Measurements from ENCODE around the gene PCMTD2. TPM values are rescaled to one million over a fixed set of nuclear protein-coding genes. Genes with fewer than 3 reads are reported as not detected.

PCMTD2 gene
- total RNA-seq, 3 donors from 2014 or later (not counting 1 experiment from before 2014, with no cell fraction given), result 63.8 to 100.0 (median 65.6) TPM

GRCh38 chr20:64230461-64231145 lies 24.9 kb upstream of the PCMTD2 start:
- no peak for ATAC-seq
- no peak overlapping the region for H3K27ac Mint-ChIP-seq
- WGBS (ENCODE audit: insufficient coverage), result 90% methylated on average over 22 of the region's 22 CpGs

GRCh38 chr20:64231621-64232550 lies 23.7 kb upstream of the PCMTD2 start:
- WGBS (ENCODE audit: insufficient coverage), result 95% methylated on average over 27 of the region's 27 CpGs
- Histone ChIP-seq H3K4me3 (ENCODE audit: low read length) (no peak overlapping the region), H3K27me3 (ENCODE audit: control insufficient read depth, insufficient read depth, low read length) (no peaks in the 10 kb centered on the region), H3K9me3 (ENCODE audit: control insufficient read depth, insufficient read depth, low read length) (no peaks in the 10 kb centered on the region), H3K27ac (ENCODE audit: low read length) (no peak overlapping the region), H3K4me1 (ENCODE audit: control insufficient read depth, insufficient read depth, low read length) (peaks cover 17% of the 10 kb centered on the region), H3K36me3 (ENCODE audit: control insufficient read depth, insufficient read depth, low read length) (no peaks in the 10 kb centered on the region)
- H3K4me3 Mint-ChIP-seq, result no peak overlapping the region
- no peak for TF ChIP-seq CTCF (IDR thresholded peaks at IDR 0.05)
- H3K36me3 Mint-ChIP-seq, result no peaks in the 10 kb centered on the region
- no peak for DNase-seq
- intact Hi-C loops (cut with micrococcal nuclease), result no loop called here
- no peak for ATAC-seq
- H3K4me1 Mint-ChIP-seq, result peaks cover 0 to 7% of the 10 kb centered on the region in 2 donors
- no peak overlapping the region for H3K27ac Mint-ChIP-seq
- no peaks in the 10 kb centered on the region for H3K9me3 Mint-ChIP-seq
- H3K27me3 Mint-ChIP-seq (ENCODE audit: low read depth in 2 of 2), result no peaks in the 10 kb centered on the region

More at GRCh38 chr20:64230461-64231145, 24.9 kb upstream of the PCMTD2 start:
- TF ChIP-seq CTCF (IDR thresholded peaks at IDR 0.05), result no peak
- peaks cover 0 to 7% of the 10 kb centered on the region in 2 donors for H3K4me1 Mint-ChIP-seq
- no peak overlapping the region for H3K27ac ChIP-seq (ENCODE audit: low read length)
- no peak overlapping the region for H3K4me3 Mint-ChIP-seq
- no peaks in the 10 kb centered on the region for H3K36me3 Mint-ChIP-seq
- no peaks in the 10 kb centered on the region for H3K36me3 ChIP-seq (ENCODE audit: control insufficient read depth, insufficient read depth, low read length)
- no peaks in the 10 kb centered on the region for H3K27me3 ChIP-seq (ENCODE audit: control insufficient read depth, insufficient read depth, low read length)
- H3K4me1 ChIP-seq (ENCODE audit: control insufficient read depth, insufficient read depth, low read length), result peaks cover 21% of the 10 kb centered on the region
- no peak for DNase-seq
- intact Hi-C loops (cut with micrococcal nuclease), result no loop called here
- no peaks in the 10 kb centered on the region for H3K9me3 Mint-ChIP-seq
- H3K4me3 ChIP-seq (ENCODE audit: low read length), result no peak overlapping the region
- no peaks in the 10 kb centered on the region for H3K27me3 Mint-ChIP-seq (ENCODE audit: low read depth in 2 of 2)
- no peaks in the 10 kb centered on the region for H3K9me3 ChIP-seq (ENCODE audit: control insufficient read depth, insufficient read depth, low read length)

- H3K4me3 Mint-ChIP-seq, result no peak overlapping the region
- Histone ChIP-seq H3K27me3 (ENCODE audit: control insufficient read depth, insufficient read depth, low read length) (no peaks in the 10 kb centered on the region), H3K4me1 (ENCODE audit: control insufficient read depth, insufficient read depth, low read length) (peaks cover 8% of the 10 kb centered on the region), H3K27ac (ENCODE audit: low read length) (no peak overlapping the region), H3K36me3 (ENCODE audit: control insufficient read depth, insufficient read depth, low read length) (no peaks in the 10 kb centered on the region), H3K4me3 (ENCODE audit: low read length) (no peak overlapping the region), H3K9me3 (ENCODE audit: control insufficient read depth, insufficient read depth, low read length) (no peaks in the 10 kb centered on the region)
- no peak overlapping the region for H3K27ac Mint-ChIP-seq
- no peak for ATAC-seq
- 58% methylated on average over 3 of the region's 3 CpGs for WGBS (ENCODE audit: insufficient coverage)
- TF ChIP-seq CTCF (IDR thresholded peaks at IDR 0.05), result no peak
- DNase-seq, result no peak
- H3K9me3 Mint-ChIP-seq, result no peaks in the 10 kb centered on the region
- no peaks in the 10 kb centered on the region for H3K36me3 Mint-ChIP-seq
- intact Hi-C loops (cut with micrococcal nuclease), result no loop called here
- peaks cover 0 to 7% of the 10 kb centered on the region in 2 donors for H3K4me1 Mint-ChIP-seq
- H3K27me3 Mint-ChIP-seq (ENCODE audit: low read depth in 2 of 2), result no peaks in the 10 kb centered on the region
Observed at GRCh38 chr20:64232794-64233193, 22.8 kb upstream of the PCMTD2 start.
